ENCODE results near the gene DTX3. TPM values are rescaled to one million over a fixed set of nuclear protein-coding genes. Genes with fewer than 3 reads are reported as not detected.
A peak's percentile ranks its signal among the peaks of the same experiment; 100 is the strongest.

DTX3 gene
- total and polyA plus RNA-seq, 2 of the 13 experiments (the other 11 are each of a cell fraction or from before 2014, with no cell fraction given), result 9.0 to 27.2 TPM

DNA sequence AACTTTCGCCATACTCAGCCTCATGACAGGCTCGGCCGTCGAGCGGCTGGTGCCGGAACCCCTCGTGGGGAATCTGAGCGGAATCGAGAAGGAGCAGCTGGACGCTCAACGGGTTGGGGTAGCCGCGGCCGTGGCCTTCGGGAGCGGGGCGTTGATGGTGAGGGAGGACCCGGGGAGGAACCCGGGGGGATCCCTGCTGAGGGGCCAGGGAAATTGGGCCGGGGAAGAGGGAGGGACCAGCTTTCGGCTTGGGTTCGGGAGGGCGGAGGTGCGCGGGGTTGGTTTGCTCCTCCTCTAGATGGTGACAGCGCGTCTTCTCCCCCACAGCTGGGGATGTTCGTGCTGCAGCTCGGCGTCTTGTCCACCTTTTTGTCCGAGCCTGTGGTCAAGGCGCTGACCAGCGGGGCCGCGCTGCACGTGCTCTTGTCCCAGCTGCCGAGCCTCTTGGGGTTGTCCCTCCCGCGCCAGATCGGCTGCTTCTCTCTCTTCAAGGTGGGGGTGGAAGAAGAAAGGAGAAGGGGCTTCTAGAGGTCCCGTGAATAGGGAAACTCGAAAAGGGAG, 16.4 kb downstream of the DTX3 start (continued):
- TF ChIP-seq SIN3A (IDR thresholded peaks at IDR 0.05; ENCODE audit: borderline replicate concordance, low read depth, low read length), result peak; percentile 30; the same call in 1 of the 2 replicates
- TF ChIP-seq GLI4 (CRISPR knock-in tag; IDR thresholded peaks at IDR 0.05; ENCODE audit: borderline replicate concordance), result peak; percentile 53; the same call in 1 of the 2 replicates
- TF ChIP-seq, protein P1, sequence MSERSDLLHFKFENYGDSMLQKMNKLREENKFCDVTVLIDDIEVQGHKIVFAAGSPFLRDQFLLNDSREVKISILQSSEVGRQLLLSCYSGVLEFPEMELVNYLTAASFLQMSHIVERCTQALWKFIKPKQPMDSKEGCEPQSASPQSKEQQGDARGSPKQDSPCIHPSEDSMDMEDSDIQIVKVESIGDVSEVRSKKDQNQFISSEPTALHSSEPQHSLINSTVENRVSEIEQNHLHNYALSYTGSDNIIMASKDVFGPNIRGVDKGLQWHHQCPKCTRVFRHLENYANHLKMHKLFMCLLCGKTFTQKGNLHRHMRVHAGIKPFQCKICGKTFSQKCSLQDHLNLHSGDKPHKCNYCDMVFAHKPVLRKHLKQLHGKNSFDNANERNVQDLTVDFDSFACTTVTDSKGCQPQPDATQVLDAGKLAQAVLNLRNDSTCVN (CRISPR knock-in tag; IDR thresholded peaks at IDR 0.05; ENCODE audit: borderline replicate concordance), result 0 out of 2 replicates have a peak, but pooled peaks have one; percentile 4
- no peak for TF ChIP-seq ZNF839 (CRISPR knock-in tag; IDR thresholded peaks at IDR 0.05; ENCODE audit: borderline replicate concordance)
- TF ChIP-seq ZNF207 (IDR thresholded peaks at IDR 0.05; ENCODE audit: borderline replicate concordance), result no peak
- no peak for TF ChIP-seq RFX5 (IDR thresholded peaks at IDR 0.05; ENCODE audit: low read depth, low read length)
- 0 out of 2 replicates have a peak, but pooled peaks have one; percentile 35 for TF ChIP-seq TBX2 (CRISPR knock-in tag; IDR thresholded peaks at IDR 0.05; ENCODE audit: borderline replicate concordance)
- 0 out of 2 replicates have a peak, but pooled peaks have one; percentile 45 for TF ChIP-seq ZNF558 (CRISPR knock-in tag; IDR thresholded peaks at IDR 0.05; ENCODE audit: borderline replicate concordance)
- TF ChIP-seq ZNF879 (CRISPR knock-in tag; IDR thresholded peaks at IDR 0.05), result no peak

DNA sequence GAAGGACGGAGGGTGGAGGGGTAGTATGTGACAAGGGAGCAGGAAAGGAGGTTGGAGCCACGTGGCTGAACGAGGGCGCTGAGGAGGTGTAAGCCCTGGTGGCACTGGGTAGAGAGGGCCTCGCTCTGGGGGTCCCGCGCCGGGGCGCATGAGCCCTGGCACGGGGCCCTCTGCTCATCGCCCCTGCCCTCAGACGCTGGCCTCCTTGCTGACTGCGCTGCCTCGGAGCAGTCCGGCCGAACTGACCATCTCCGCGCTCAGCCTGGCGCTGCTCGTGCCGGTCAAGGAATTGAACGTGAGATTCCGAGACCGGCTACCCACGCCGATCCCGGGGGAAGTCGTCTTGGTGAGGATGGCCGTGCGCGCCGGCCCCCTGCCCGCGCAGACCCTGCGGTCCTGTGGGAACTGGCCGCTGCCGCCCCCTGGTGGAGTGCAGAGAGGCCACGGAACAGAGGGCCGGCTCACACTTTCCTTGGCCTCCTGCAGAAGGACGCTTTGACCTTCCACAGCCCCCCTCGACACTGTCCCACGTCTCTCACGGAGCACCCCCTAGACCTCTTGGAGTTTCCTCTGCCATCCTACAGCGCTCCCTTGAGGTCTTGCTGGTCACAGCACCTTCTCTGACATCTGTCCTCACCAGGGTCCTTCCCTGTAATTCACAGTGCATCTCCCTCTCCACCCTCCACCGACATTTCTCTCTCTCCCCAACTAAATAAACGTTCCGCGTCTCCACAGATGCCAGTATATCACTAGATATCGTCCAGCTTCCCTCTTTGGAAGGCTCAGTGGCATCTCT, 17.1 kb downstream of the DTX3 start:
- Histone ChIP-seq H3K27ac (ENCODE audit: extremely low read length, insufficient read depth, low read length) (no peak overlapping the region), H3K27me3 (ENCODE audit: control insufficient read depth in 1 of 2, insufficient read depth in 2 of 2, low read length in 2 of 2) (peaks cover 16 to 50% of the 10 kb centered on the region in 2 experiments)
- TF ChIP-seq ZNF17 (CRISPR knock-in tag; IDR thresholded peaks at IDR 0.05), result no peak
- TF ChIP-seq PPARG (CRISPR knock-in tag; conservative IDR thresholded peaks at IDR 0.05), result no peak
- no peak for TF ChIP-seq NR1H2 (CRISPR knock-in tag; IDR thresholded peaks at IDR 0.05; ENCODE audit: borderline replicate concordance, low read depth)
- no peak for TF ChIP-seq NAIF1 (CRISPR knock-in tag; IDR thresholded peaks at IDR 0.05; ENCODE audit: borderline replicate concordance)
- TF ChIP-seq, protein P2, sequence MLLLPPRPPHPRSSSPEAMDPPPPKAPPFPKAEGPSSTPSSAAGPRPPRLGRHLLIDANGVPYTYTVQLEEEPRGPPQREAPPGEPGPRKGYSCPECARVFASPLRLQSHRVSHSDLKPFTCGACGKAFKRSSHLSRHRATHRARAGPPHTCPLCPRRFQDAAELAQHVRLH (CRISPR knock-in tag; IDR thresholded peaks at IDR 0.05; ENCODE audit: borderline replicate concordance, low read depth), result no peak
- no peak for TF ChIP-seq U2AF2 (IDR thresholded peaks at IDR 0.05; ENCODE audit: low read depth, low read length)
- TF ChIP-seq, protein P3, sequence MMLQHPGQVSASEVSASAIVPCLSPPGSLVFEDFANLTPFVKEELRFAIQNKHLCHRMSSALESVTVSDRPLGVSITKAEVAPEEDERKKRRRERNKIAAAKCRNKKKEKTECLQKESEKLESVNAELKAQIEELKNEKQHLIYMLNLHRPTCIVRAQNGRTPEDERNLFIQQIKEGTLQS (CRISPR knock-in tag; IDR thresholded peaks at IDR 0.05), result no peak
- TF ChIP-seq, protein P4, sequence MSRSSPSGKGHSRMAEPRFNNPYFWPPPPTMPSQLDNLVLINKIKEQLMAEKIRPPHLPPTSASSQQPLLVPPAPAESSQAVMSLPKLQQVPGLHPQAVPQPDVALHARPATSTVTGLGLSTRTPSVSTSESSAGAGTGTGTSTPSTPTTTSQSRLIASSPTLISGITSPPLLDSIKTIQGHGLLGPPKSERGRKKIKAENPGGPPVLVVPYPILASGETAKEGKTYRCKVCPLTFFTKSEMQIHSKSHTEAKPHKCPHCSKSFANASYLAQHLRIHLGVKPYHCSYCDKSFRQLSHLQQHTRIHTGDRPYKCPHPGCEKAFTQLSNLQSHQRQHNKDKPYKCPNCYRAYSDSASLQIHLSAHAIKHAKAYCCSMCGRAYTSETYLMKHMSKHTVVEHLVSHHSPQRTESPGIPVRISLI (CRISPR knock-in tag; IDR thresholded peaks at IDR 0.05; ENCODE audit: borderline replicate concordance), result no peak
- no peak for TF ChIP-seq NKX3-1 (CRISPR knock-in tag; IDR thresholded peaks at IDR 0.05)
- no peak for TF ChIP-seq CENPX (CRISPR knock-in tag; IDR thresholded peaks at IDR 0.05)

More for the DNA sequence above, 17.1 kb downstream of the DTX3 start:
- in situ Hi-C loops (cut with HindIII; ENCODE audit: extremely low pct_ligation_motif_present, low pct_unique_long_range_greater_than_20kb) (loop anchor here (5.0 kb wide), 1 partner anchor 39 kb away; no protein-coding TSS in a partner anchor), intact Hi-C loops (cut with micrococcal nuclease; ENCODE audit: unreplicated experiment) (loop anchor here (1.0 to 5.0 kb wide), 2 partner anchors 38 to 99 kb away; partner anchors contain the start of genes DDIT3 and MBD6)
- peak; percentile 80 for ATAC-seq
- peak overlapping the region; percentile 85 for H3K4me2 ChIP-seq (ENCODE audit: low read depth, low read length)
- no peaks in the 10 kb centered on the region for H3K36me3 ChIP-seq (replicated peaks in 1 of 2; ENCODE audit: control insufficient read depth in 1 of 2, insufficient read depth in 2 of 2, low read length in 2 of 2)
- H3K79me2 ChIP-seq (ENCODE audit: insufficient read depth, low read length), result no peaks in the 10 kb centered on the region
- H3K4me1 ChIP-seq (ENCODE audit: insufficient read depth, low read length), result peaks cover 47% of the 10 kb centered on the region
- no peaks in the 10 kb centered on the region for H4K20me1 ChIP-seq (ENCODE audit: insufficient read depth, low read length)
- H3K4me3 ChIP-seq (replicated peaks in 1 of 3; ENCODE audit: insufficient read depth in 1 of 3, low read depth in 2 of 3, low read length in 3 of 3), result peak overlapping the region; percentile 31 to 70 (median 37)
- H2AFZ ChIP-seq (ENCODE audit: low read length), result no peak overlapping the region
- DNase-seq (ENCODE audit: low spot score), result no peak
- ChIA-PET POLR2A (interaction anchor here (1.2 to 2.7 kb wide), 3 partner anchors 11 to 102 kb away, joined by 8 to 19 read pairs (median 14); partner anchors contain the start of genes ARHGEF25 and DDIT3), CTCF (ENCODE audit: low intra/inter-chr PET ratio, low total read pairs) (interaction anchor here (1.2 to 4.2 kb wide), 3 partner anchors 38 to 130 kb away, joined by 3 to 53 read pairs (median 4); no protein-coding TSS in a partner anchor)
- H3K9me3 ChIP-seq (ENCODE audit: low read length), result no peaks in the 10 kb centered on the region
- no peak for FAIRE-seq
- 2% methylated on average over 26 of the region's 49 CpGs for WGBS (ENCODE audit: low lambda C conversion rate)
- H3K9ac ChIP-seq (ENCODE audit: insufficient read depth, low read depth, low read length), result no peak overlapping the region
- no TSS peak for BruUV-seq (replicated peaks)

Measured in HepG2 (cell line).